Transverse colon (tissue), 4 donors: ENCODE measurements around the gene SYMPK. TPM values are rescaled to one million over a fixed set of nuclear protein-coding genes. Genes with fewer than 3 reads are reported as not detected.

Source experiments
- DNase-seq: peaks from one replicate; pipeline ENCODE4 v3.0.0-alpha.2; 2019
- H3K27ac ChIP-seq, 4 donors: fragments of 200-600 bp; sonication (generic); 2 replicates each; pipeline ENCODE4 v1.5.1; 2016 to 2018; ENCODE audit warnings: inconsistent platforms in 4 of 4
- H3K27me3 ChIP-seq: fragments of 200-600 bp; sonication (generic); 2 replicates; pipeline ENCODE4 v1.5.1; 2017; ENCODE audit warnings: inconsistent platforms
- H3K36me3 ChIP-seq, 4 donors: fragments of 200-600 bp; sonication (generic); 2 replicates each; pipeline ENCODE4 v1.5.1; 2017 to 2019; ENCODE audit warnings: inconsistent platforms in 4 of 4
- H3K4me1 ChIP-seq, 4 donors: fragments of 200-600 bp; sonication (generic); 2 replicates each; pipeline ENCODE4 v1.5.1; 2017 to 2020; ENCODE audit warnings: inconsistent platforms in 4 of 4
- H3K4me3 ChIP-seq, 4 donors: fragments of 200-600 bp; sonication (generic); 1 replicate in 1 of 4; 2 replicates in 3 of 4; pipeline versions ENCODE4 v1.5.1 to v1.6.1; 2017 to 2019; ENCODE audit warnings: inconsistent platforms in 4 of 4
- H3K9me3 ChIP-seq, 2 donors: fragments of 200-600 bp; sonication (generic); 2 replicates each; pipeline ENCODE4 v1.5.1; 2017 to 2019; ENCODE audit warnings: inconsistent platforms in 2 of 2
- CTCF ChIP-seq, 5 experiments: fragments of 200-600 bp in 3 of 5; fragments of 450-650 bp in 2 of 5; sonication (generic) in 3 of 5; IDR thresholded peaks; 1 replicate in 2 of 5; 2 replicates in 3 of 5; pipeline ENCODE4 v1.5.1; 2016 to 2017; ENCODE audit warnings: antibody characterized with exemption in 5 of 5, inconsistent platforms in 3 of 5, mild to moderate bottlenecking in 2 of 5, moderate library complexity in 1 of 5
- EP300 ChIP-seq: sonication (generic); formaldehyde crosslinking; IDR thresholded peaks from one replicate; pipeline ENCODE4 v1.6.1; 2017; ENCODE audit warnings: antibody characterized with exemption, low read depth
- POLR2A ChIP-seq: fragments of 450-650 bp; IDR thresholded peaks from one replicate; pipeline ENCODE4 v1.6.1; 2016; ENCODE audit warnings: antibody characterized with exemption, mild to moderate bottlenecking, moderate library complexity
- POLR2AphosphoS5 ChIP-seq, 3 donors: sonication (generic); formaldehyde crosslinking; IDR thresholded peaks; one replicate each; pipeline ENCODE4 v1.6.1; 2016; ENCODE audit warnings: antibody characterized with exemption in 3 of 3
- WGBS, 2 donors: methylation state at CpG; one replicate each; pipeline ENCODE4 v1.1.5; 2018; ENCODE audit warnings: low coverage in 1 of 2; 5-methylcytosine and 5-hydroxymethylcytosine counted together
- in situ Hi-C, 4 donors: fragments of 200-750 bp; cut with MboI; loops; one replicate each; pipeline versions ENCODE4 v1.15.0 to v1.15.1; 2017; ENCODE audit warnings: low sequenced_read_pairs in 3 of 4, low pct_ligation_motif_present in 1 of 4, low pct_unique_long_range_greater_than_20kb in 1 of 4
- intact Hi-C: fragments of 100-400 bp; cut with DNase I; formaldehyde crosslinking; loops from one replicate; pipeline ENCODE4 v1.15.1; 2023; ENCODE audit warnings: low total_unique reads
- total RNA-seq, 4 donors: library from RNA; depleted of rRNA; stranded (reverse); fragments of >200 nt; gene quantifications; one replicate each; pipeline ENCODE4 v1.1.0, GENCODE V29; 2016

The SYMPK gene
- total RNA-seq, 4 donors from 2014 or later, result 35.2 to 189 (median 81.9) TPM

DNA sequence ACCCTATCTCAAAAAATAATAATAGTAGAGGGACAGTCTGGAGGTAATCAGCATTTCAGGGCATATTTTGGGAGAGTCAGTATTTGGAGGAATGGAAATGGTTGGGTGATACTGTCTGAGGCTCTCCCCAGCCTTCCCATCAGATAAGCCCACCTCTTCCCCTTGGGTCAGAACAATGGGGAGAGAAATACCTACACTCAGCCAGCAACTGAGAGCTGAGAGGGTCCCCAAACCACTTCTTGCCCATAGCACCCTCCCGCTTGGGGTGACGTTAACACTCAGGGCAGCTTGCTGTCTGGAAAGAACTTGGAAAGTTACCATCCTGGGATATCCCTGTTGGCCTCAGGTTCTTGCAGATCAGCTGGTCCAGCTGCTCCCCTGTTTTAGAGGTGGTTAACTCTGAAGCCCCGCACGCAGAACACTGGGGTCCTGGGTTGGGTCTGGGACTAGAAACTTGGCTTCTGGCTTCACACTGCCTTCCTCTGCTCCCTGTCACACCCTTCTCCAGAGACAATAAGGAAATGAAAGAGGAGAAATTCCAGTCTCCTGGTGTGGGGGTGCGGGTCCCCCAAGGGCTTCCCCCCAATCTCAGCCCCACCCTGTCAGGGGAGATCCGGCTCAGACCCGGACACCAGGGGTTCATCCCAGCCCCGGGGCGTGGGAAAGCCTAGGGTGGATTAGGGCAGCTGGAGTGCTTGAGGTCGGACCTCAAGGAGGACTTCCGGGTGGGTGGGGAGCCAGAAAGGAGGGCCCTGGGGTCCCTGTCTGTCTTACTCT is 3.6 kb upstream of the SYMPK start:
- Histone ChIP-seq H3K4me1 (peaks cover 5 to 25% (median 18%) of the 10 kb centered on the region in 4 donors), H3K4me3 (peak overlapping the region in 3 of 4 donors; percentile 84 to 100 (median 95)), H3K9me3 (no peaks in the 10 kb centered on the region), H3K36me3 (no peaks in the 10 kb centered on the region), H3K27ac (peak overlapping the region; percentile 71 to 98 (median 96)), H3K27me3 (peaks cover 13% of the 10 kb centered on the region)
- intact Hi-C loops (no loop called here), in situ Hi-C loops (no loop called here)
- peak; percentile 65 for DNase-seq
- 45% methylated on average over 11 of the region's 11 CpGs; no CpG with 5 or more reads in 1 of the 2 donors for WGBS, 2 donors
- TF ChIP-seq POLR2AphosphoS5 (IDR thresholded peaks at IDR 0.05), result peak in 2 of 3 donors; percentile 32 to 44
- TF ChIP-seq CTCF (IDR thresholded peaks at IDR 0.05), result no peak
- TF ChIP-seq EP300, result no peak
- TF ChIP-seq POLR2A, result peak; percentile 58

GRCh38 chr19:45865269-45865948 is 2.5 kb upstream of the SYMPK start:
- Histone ChIP-seq H3K4me3 (peak overlapping the region in 3 of 4 donors; percentile 84 to 100 (median 95)), H3K27ac (peak overlapping the region; percentile 71 to 98 (median 96)), H3K27me3 (peaks cover 13% of the 10 kb centered on the region), H3K9me3 (no peaks in the 10 kb centered on the region), H3K36me3 (no peaks in the 10 kb centered on the region), H3K4me1 (peaks cover 9 to 37% (median 25%) of the 10 kb centered on the region in 4 donors)
- TF ChIP-seq POLR2A, result peak; percentile 15
- no peak for TF ChIP-seq POLR2AphosphoS5 (IDR thresholded peaks at IDR 0.05)
- DNase-seq, result peak; percentile 54
- in situ Hi-C loops, result no loop called here
- intact Hi-C loops, result no loop called here
- 53 to 70% methylated on average over 1 to 9 of the region's 9 CpGs for WGBS, 2 donors

GRCh38 chr19:45864629-45865082 is 1.7 kb upstream of the SYMPK start:
- in situ Hi-C loops (no loop called here), intact Hi-C loops (no loop called here)
- peaks cover 0 to under 1% (median 0%) of the 10 kb centered on the region in 4 donors for H3K36me3 ChIP-seq
- H3K27ac ChIP-seq, result peak overlapping the region; percentile 71 to 98 (median 96)
- DNase-seq, result no peak
- no peak for TF ChIP-seq EP300
- no peak for TF ChIP-seq CTCF (IDR thresholded peaks at IDR 0.05)
- TF ChIP-seq POLR2AphosphoS5 (IDR thresholded peaks at IDR 0.05), result no peak
- no peak for TF ChIP-seq POLR2A
- WGBS, 2 donors, result 16 to 32% methylated on average over 3 to 12 of the region's 12 CpGs
- no peaks in the 10 kb centered on the region for H3K9me3 ChIP-seq
- H3K27me3 ChIP-seq, result peaks cover 13% of the 10 kb centered on the region
- H3K4me3 ChIP-seq, result peak overlapping the region; percentile 16 to 100 (median 90)
- H3K4me1 ChIP-seq, result peaks cover 9 to 37% (median 25%) of the 10 kb centered on the region in 4 donors

- in situ Hi-C loops, result no loop called here
Measured at GRCh38 chr19:45863840-45864628, 1.1 kb upstream of the SYMPK start, which contains the start of gene FOXA3. TSS of gene FOXA3 (plus strand) at chr19:45864326. CDS start at chr19:45864457, 131 bp downstream.

More at GRCh38 chr19:45863840-45864628, 1.1 kb upstream of the SYMPK start, which contains the start of gene FOXA3:
- 1% methylated on average over 51 of the region's 71 CpGs; no CpG with 5 or more reads in 1 of the 2 donors for WGBS, 2 donors
- peak; percentile 36 to 79 (median 77) for TF ChIP-seq POLR2AphosphoS5 (IDR thresholded peaks at IDR 0.05)
- no peak for TF ChIP-seq EP300
- peak; percentile 59 for TF ChIP-seq POLR2A
- peak; percentile 69 to 87 (median 75) for TF ChIP-seq CTCF (IDR thresholded peaks at IDR 0.05)
- Histone ChIP-seq H3K27me3 (peaks cover 13% of the 10 kb centered on the region), H3K9me3 (no peaks in the 10 kb centered on the region), H3K4me1 (peaks cover 9 to 37% (median 25%) of the 10 kb centered on the region in 4 donors), H3K36me3 (peaks cover 0 to 7% (median 3%) of the 10 kb centered on the region in 4 donors), H3K27ac (peak within 1 kb of the TSS; percentile 71 to 98 (median 96)), H3K4me3 (peak within 1 kb of the TSS; percentile 29 to 100 (median 90))
- DNase-seq, result peak; percentile 85
- intact Hi-C loops, result no loop called here
